ENCODE results near the gene SLC49A4. TPM values are rescaled to one million over a fixed set of nuclear protein-coding genes. Genes with fewer than 3 reads are reported as not detected.

SLC49A4 gene
- 15.3 TPM in 2 replicates for total RNA-seq (2014; rRNA removed; shearing (Covaris generic))

DNA sequence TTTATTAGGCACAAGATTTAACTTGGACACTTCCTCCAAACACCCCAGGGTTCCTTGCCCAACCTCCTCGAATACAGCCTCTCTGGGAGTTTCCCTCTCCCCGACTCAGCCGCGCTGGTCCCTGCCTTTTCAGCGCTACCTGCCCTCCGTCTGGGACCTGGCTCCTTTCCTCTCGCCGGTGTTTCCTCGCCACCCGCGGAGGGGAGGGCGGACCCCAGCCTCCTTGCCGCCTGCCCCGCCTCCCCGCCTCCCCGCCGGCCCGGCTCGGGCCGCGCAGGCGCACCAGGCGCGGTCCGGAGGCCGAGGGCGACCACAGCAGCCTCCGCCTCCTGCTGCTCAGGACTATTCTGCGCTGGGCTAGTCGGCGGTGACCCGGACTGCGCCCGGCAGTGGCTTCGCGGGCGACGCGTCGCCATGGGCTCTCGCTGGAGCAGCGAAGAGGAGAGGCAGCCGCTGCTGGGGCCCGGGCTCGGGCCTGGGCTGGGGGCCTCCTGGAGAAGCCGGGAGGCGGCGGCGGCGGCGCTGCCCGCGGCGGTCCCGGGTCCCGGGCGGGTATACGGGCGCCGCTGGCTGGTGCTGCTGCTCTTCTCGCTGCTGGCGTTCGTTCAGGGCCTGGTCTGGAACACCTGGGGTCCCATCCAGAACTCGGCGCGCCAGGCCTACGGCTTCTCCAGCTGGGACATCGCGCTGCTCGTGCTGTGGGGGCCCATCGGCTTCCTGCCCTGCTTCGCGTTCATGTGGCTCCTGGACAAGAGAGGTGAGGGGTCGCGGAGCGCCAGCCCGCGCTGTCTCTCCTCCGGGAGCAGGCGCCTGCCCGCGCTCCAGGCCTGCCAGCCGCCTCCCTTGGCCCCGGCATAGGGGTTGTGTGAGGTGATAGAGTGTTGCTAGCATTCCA is at the start of gene SLC49A4:
SLC49A4 (plus strand) TSS at position 291 of the 895 bp plus-strand sequence; CDS start at position 415, 124 bp downstream.

DNA sequence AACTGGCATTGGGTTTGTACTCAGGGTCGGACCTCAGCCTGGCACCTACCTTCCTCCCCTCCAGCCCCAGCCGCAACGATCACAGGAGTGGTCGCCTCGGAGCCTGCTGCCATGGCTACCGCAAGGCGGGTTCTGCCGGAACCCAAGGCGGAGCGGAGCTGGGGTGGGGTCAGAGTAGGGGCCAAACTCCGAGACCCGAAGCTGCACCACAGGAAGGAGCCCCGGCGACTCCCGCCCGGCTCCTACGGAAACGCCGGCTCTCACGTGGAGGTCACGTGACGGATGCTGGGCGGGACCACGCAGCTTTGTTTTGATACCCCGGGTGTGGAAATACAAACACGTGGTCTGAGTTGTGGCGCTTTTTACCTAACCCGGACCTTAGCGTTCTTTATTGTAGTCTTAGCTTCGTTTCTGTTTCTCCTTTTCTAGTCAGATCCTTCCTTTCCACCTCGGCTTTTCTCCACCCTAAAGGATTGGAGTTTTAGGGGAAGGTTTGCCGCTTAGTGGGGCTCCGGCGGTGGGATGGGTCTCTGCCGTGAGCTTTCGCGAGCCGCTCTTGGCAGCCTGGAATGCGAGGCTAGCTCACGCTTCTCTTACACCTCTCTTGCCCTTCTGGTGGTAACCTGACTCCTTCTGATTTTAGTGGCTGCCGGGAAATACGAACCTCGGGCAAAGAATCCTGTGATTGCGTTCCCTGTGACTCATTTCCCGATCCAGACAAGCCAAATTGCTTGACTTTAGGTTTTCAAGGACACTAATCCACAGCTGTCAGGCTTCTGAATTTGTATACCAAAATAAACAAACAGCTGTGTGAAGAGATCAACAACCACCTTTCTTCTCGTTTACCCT is 1.1 kb upstream of the SLC49A4 start, which contains the start of gene HSPBAP1:
HSPBAP1 (minus strand) TSS at position 264 of the 849 bp plus-strand sequence; CDS start at position 113, 151 bp downstream.

Other genes starting within 250 kb of the SLC49A4 start
- 7.2 and 7.6 TPM in 2 replicates for gene PARP9, start 230.8 kb upstream of the SLC49A4 start, total RNA-seq (2014; rRNA removed; shearing (Covaris generic))
- 11.8 and 12.4 TPM in 2 replicates for gene DTX3L, start 230.7 kb upstream of the SLC49A4 start, total RNA-seq (2014; rRNA removed; shearing (Covaris generic))
- gene PARP15, start 217.4 kb upstream of the SLC49A4 start, total RNA-seq (2014; rRNA removed; shearing (Covaris generic)): not detected in 2 replicates
- 25.7 and 29.7 TPM in 2 replicates for gene PARP14, start 114.2 kb upstream of the SLC49A4 start, total RNA-seq (2014; rRNA removed; shearing (Covaris generic))
- 5.4 and 5.6 TPM in 2 replicates for gene HSPBAP1, start 1.2 kb upstream of the SLC49A4 start, total RNA-seq (2014; rRNA removed; shearing (Covaris generic))
- gene SEMA5B, start 232.7 kb downstream of the SLC49A4 start, total RNA-seq (2014; rRNA removed; shearing (Covaris generic)): not detected in 2 replicates

All from A375 (cell line).